ENCODE results near the gene TMEM269.

- TF ChIP-seq CTCF (conservative IDR thresholded peaks at IDR 0.05; ENCODE audit: low read depth, low read length) (no peak), EZH2 (IDR thresholded peaks at IDR 0.05; ENCODE audit: borderline replicate concordance, low read depth, low read length, poor library complexity, severe bottlenecking) (no peak)
Measured at GRCh38 chr1:42748021-42748420, 36.8 kb upstream of the TMEM269 start.

All from A673 (cell line).